Measurements from ENCODE around the gene OOSP4B.
"Not testable (repeated sequence)": the region's sequence is repeated elsewhere in the genome, so short reads cannot be mapped to it uniquely, and the experiment has no call there.

GRCh38 chr11:60050839-60051238, 33.9 kb downstream of the OOSP4B start:
- not testable (repeated sequence) for TF ChIP-seq NFIC (IDR thresholded peaks at IDR 0.05; ENCODE audit: borderline replicate concordance); RFX5 (IDR thresholded peaks at IDR 0.05; ENCODE audit: low read length); CTCF (IDR thresholded peaks at IDR 0.05); POLR2AphosphoS5 (IDR thresholded peaks at IDR 0.05; ENCODE audit: low read depth, low read length)
- TF ChIP-seq, protein P1, sequence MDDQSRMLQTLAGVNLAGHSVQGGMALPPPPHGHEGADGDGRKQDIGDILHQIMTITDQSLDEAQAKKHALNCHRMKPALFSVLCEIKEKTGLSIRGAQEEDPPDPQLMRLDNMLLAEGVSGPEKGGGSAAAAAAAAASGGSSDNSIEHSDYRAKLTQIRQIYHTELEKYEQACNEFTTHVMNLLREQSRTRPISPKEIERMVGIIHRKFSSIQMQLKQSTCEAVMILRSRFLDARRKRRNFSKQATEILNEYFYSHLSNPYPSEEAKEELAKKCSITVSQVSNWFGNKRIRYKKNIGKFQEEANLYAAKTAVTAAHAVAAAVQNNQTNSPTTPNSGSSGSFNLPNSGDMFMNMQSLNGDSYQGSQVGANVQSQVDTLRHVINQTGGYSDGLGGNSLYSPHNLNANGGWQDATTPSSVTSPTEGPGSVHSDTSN (IDR thresholded peaks at IDR 0.05) = not testable (repeated sequence)

All from SK-N-SH (cell line).